Trophoblast cell (in vitro differentiated cells and primary cell): ENCODE data around the gene LUC7L2.
A peak's percentile ranks its signal among the peaks of the same experiment; 100 is the strongest.

Experiments
- DNase-seq, 2 donors: peaks; one replicate each; pipeline ENCODE4 v3.0.0-alpha.2; 2016
- H2AFZ ChIP-seq: 2 replicates; pipeline ENCODE4 v1.6.1; 2013; ENCODE audit warnings: low read length, moderate library complexity, mild to moderate bottlenecking; ENCODE audit not compliant: insufficient read depth, poor library complexity
- H2AK5ac ChIP-seq: 2 replicates; pipeline ENCODE4 v1.6.1; 2013; ENCODE audit warnings: mild to moderate bottlenecking, low read length
- H2BK120ac ChIP-seq: 2 replicates; pipeline ENCODE4 v1.6.1; 2013; ENCODE audit warnings: low read length, mild to moderate bottlenecking, moderate library complexity; ENCODE audit not compliant: insufficient read depth, poor library complexity
- H2BK12ac ChIP-seq: 2 replicates; pipeline ENCODE4 v1.6.1; 2013; ENCODE audit warnings: mild to moderate bottlenecking, low read length, moderate library complexity
- H2BK5ac ChIP-seq: 2 replicates; pipeline ENCODE4 v1.6.1; 2013; ENCODE audit warnings: low read length, low read depth, moderate library complexity, mild to moderate bottlenecking; ENCODE audit not compliant: poor library complexity
- H3K14ac ChIP-seq: 2 replicates; pipeline ENCODE4 v1.6.1; 2013; ENCODE audit warnings: mild to moderate bottlenecking, low read length
- H3K18ac ChIP-seq: 2 replicates; pipeline ENCODE4 v1.6.1; 2013; ENCODE audit warnings: mild to moderate bottlenecking, low read length
- H3K23ac ChIP-seq: 2 replicates; pipeline ENCODE4 v1.6.1; 2013; ENCODE audit warnings: low read length
- H3K27ac ChIP-seq: 2 replicates; pipeline ENCODE4 v1.5.1; 2013; ENCODE audit warnings: low read depth, mild to moderate bottlenecking, inconsistent platforms, low read length, moderate library complexity
- H3K27me3 ChIP-seq: 2 replicates; pipeline ENCODE4 v1.6.1; 2013; ENCODE audit warnings: inconsistent platforms, mild to moderate bottlenecking, low read length, moderate library complexity; ENCODE audit not compliant: insufficient read depth
- H3K36me3 ChIP-seq, 2 experiments: 1 replicate in 1 of 2; 2 replicates in 1 of 2; pipeline ENCODE4 v1.6.1; 2013; ENCODE audit warnings: low read length in 2 of 2, mild to moderate bottlenecking in 2 of 2, moderate library complexity in 1 of 2; ENCODE audit not compliant: insufficient read depth in 2 of 2, control insufficient read depth in 1 of 2
- H3K4ac ChIP-seq: 2 replicates; pipeline ENCODE4 v1.6.1; 2013; ENCODE audit warnings: low read depth, mild to moderate bottlenecking, low read length, moderate library complexity
- H3K4me1 ChIP-seq, 2 experiments: 1 replicate in 1 of 2; 2 replicates in 1 of 2; pipeline ENCODE4 v1.6.1; 2013; ENCODE audit warnings: low read length in 2 of 2, mild to moderate bottlenecking in 2 of 2, moderate library complexity in 1 of 2; ENCODE audit not compliant: insufficient read depth in 2 of 2, control insufficient read depth in 1 of 2
- H3K4me2 ChIP-seq: 2 replicates; pipeline ENCODE4 v1.6.1; 2013; ENCODE audit warnings: inconsistent platforms, mild to moderate bottlenecking, low read length, moderate library complexity
- H3K4me3 ChIP-seq: 2 replicates; pipeline ENCODE4 v1.5.1; 2013; ENCODE audit warnings: mild to moderate bottlenecking, low read depth, low read length, inconsistent platforms
- H3K79me1 ChIP-seq: one replicate; pipeline ENCODE4 v1.6.1; 2013; ENCODE audit warnings: low read length
- H3K79me2 ChIP-seq: 2 replicates; pipeline ENCODE4 v1.6.1; 2013; ENCODE audit warnings: low read length, mild to moderate bottlenecking; ENCODE audit not compliant: control insufficient read depth, insufficient read depth, poor library complexity
- H3K9ac ChIP-seq: 2 replicates; pipeline ENCODE4 v1.6.1; 2013; ENCODE audit warnings: mild to moderate bottlenecking, low read length
- H3K9me3 ChIP-seq: 2 replicates; pipeline ENCODE4 v1.6.1; 2013; ENCODE audit warnings: low read depth, mild to moderate bottlenecking, control low read depth, inconsistent platforms, low read length; ENCODE audit not compliant: insufficient read depth
- H4K12ac ChIP-seq: 2 replicates; pipeline ENCODE4 v1.6.1; 2013; ENCODE audit warnings: low read depth, mild to moderate bottlenecking, low read length, moderate library complexity
- H4K8ac ChIP-seq: 2 replicates; pipeline ENCODE4 v1.6.1; 2013; ENCODE audit warnings: low read depth, mild to moderate bottlenecking, low read length, moderate library complexity
- H4K91ac ChIP-seq: one replicate; pipeline ENCODE4 v1.6.1; 2013; ENCODE audit warnings: low read depth, mild to moderate bottlenecking, low read length, moderate library complexity
- WGBS: extraction: QIAGEN DNeasy Blood & Tissue Kit; methylation state at CpG from one replicate; pipeline ENCODE4 v1.1.7; 2013; ENCODE audit warnings: missing lambda C conversion rate; ENCODE audit not compliant: insufficient read length, insufficient coverage; ENCODE audit errors: extremely low coverage; 5-methylcytosine and 5-hydroxymethylcytosine counted together

The LUC7L2 gene

DNA sequence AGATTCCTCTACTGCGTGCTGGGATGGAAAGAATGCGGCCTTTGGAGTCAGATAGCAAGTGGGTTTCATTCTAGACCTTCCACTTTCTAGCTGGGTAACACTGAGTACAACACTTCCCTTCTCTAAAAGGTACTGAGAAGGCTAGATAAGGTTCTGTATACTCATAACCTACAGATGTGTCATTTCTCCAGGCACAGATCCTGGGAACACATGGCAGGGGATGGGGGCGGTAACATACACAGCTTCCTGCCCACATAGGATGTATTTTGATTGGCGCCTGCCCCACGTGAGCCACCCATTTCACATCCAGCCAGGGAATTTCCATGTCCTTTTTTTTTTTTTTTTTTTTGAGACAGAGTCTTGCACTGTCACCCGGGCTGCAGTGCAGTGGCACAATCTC lies 91.9 kb downstream of the LUC7L2 start:
- no peak overlapping the region for H3K18ac ChIP-seq
- no peak overlapping the region for H3K4me3 ChIP-seq
- no peak overlapping the region for H3K4me2 ChIP-seq
- no peak overlapping the region for H3K9ac ChIP-seq
- no peak overlapping the region for H3K23ac ChIP-seq
- no peak overlapping the region for H2AFZ ChIP-seq
- no peak overlapping the region for H4K8ac ChIP-seq
- no peak overlapping the region for H4K12ac ChIP-seq
- H3K27me3 ChIP-seq: no peaks in the 10 kb centered on the region
- no peak overlapping the region for H3K4ac ChIP-seq
- H3K9me3 ChIP-seq: no peaks in the 10 kb centered on the region
- no peak overlapping the region for H2AK5ac ChIP-seq
- no peaks in the 10 kb centered on the region for H3K79me2 ChIP-seq
- H4K91ac ChIP-seq: no peak overlapping the region
- peaks cover 0 to 4% of the 10 kb centered on the region in 2 experiments for H3K4me1 ChIP-seq
- no CpG with 5 or more reads among the region's 6 CpGs for WGBS
- H3K14ac ChIP-seq: no peak overlapping the region
- H2BK120ac ChIP-seq: no peak overlapping the region
- H2BK12ac ChIP-seq: no peak overlapping the region
- no peak overlapping the region for H2BK5ac ChIP-seq
- DNase-seq: peak; percentile 89 to 92
- no peaks in the 10 kb centered on the region for H3K36me3 ChIP-seq
- H3K27ac ChIP-seq: no peak overlapping the region
- peaks cover 4% of the 10 kb centered on the region for H3K79me1 ChIP-seq

- Histone ChIP-seq H3K4me1 (peaks cover 0 to 6% of the 10 kb centered on the region in 2 experiments), H2BK5ac (no peak overlapping the region), H4K91ac (peak overlapping the region; percentile 67), H2BK120ac (peak overlapping the region; percentile 1), H3K36me3 (no peaks in the 10 kb centered on the region), H3K4ac (peak overlapping the region; percentile 4), H4K8ac (no peak overlapping the region), H2BK12ac (no peak overlapping the region), H3K79me1 (peaks cover 4% of the 10 kb centered on the region), H3K27ac (no peak overlapping the region), H3K23ac (no peak overlapping the region), H3K4me2 (no peak overlapping the region), H3K9ac (no peak overlapping the region), H3K9me3 (no peaks in the 10 kb centered on the region), H3K14ac (no peak overlapping the region), H2AK5ac (no peak overlapping the region), H3K4me3 (no peak overlapping the region), H3K27me3 (no peaks in the 10 kb centered on the region), H3K18ac (no peak overlapping the region), H2AFZ (no peak overlapping the region), H3K79me2 (no peaks in the 10 kb centered on the region), H4K12ac (no peak overlapping the region)
- peak; percentile 73 to 86 for DNase-seq
- WGBS: no CpG with 5 or more reads among the region's 12 CpGs
Observed at GRCh38 chr7:139452958-139453672, 93.4 kb downstream of the LUC7L2 start.

- Histone ChIP-seq H3K9me3 (no peaks in the 10 kb centered on the region), H2BK5ac (no peak overlapping the region), H3K14ac (peak overlapping the region; percentile 28), H3K4me2 (no peak overlapping the region), H3K4me1 (peaks cover 0 to 6% of the 10 kb centered on the region in 2 experiments), H2BK120ac (peak overlapping the region; percentile 1), H3K18ac (no peak overlapping the region), H3K23ac (no peak overlapping the region), H3K27me3 (no peaks in the 10 kb centered on the region), H3K79me2 (no peaks in the 10 kb centered on the region), H2AK5ac (no peak overlapping the region), H3K36me3 (no peaks in the 10 kb centered on the region), H2AFZ (no peak overlapping the region), H4K91ac (peak overlapping the region; percentile 67), H3K4me3 (no peak overlapping the region), H4K8ac (peak overlapping the region; percentile 41), H3K79me1 (peaks cover 4% of the 10 kb centered on the region), H3K27ac (no peak overlapping the region), H2BK12ac (no peak overlapping the region), H3K4ac (peak overlapping the region; percentile 4), H4K12ac (no peak overlapping the region), H3K9ac (no peak overlapping the region)
- WGBS: no CpG with 5 or more reads among the region's 20 CpGs
- peak; percentile 90 to 92 for DNase-seq
Observed at GRCh38 chr7:139453673-139454321, 94.1 kb downstream of the LUC7L2 start.

GRCh38 chr7:139455789-139456188 lies 96.1 kb downstream of the LUC7L2 start:
- H4K12ac ChIP-seq: no peak overlapping the region
- peaks cover 0 to 6% of the 10 kb centered on the region in 2 experiments for H3K4me1 ChIP-seq
- H3K23ac ChIP-seq: no peak overlapping the region
- peak in 1 of 2 donors; percentile 42 for DNase-seq
- H3K14ac ChIP-seq: no peak overlapping the region
- H3K9ac ChIP-seq: no peak overlapping the region
- no peak overlapping the region for H2BK5ac ChIP-seq
- no peak overlapping the region for H2BK120ac ChIP-seq
- H3K79me2 ChIP-seq: no peaks in the 10 kb centered on the region
- no peaks in the 10 kb centered on the region for H3K9me3 ChIP-seq
- H3K27ac ChIP-seq: no peak overlapping the region
- H3K4me3 ChIP-seq: no peak overlapping the region
- H3K27me3 ChIP-seq: no peaks in the 10 kb centered on the region
- no peak overlapping the region for H2AFZ ChIP-seq
- H3K79me1 ChIP-seq: peaks cover 4% of the 10 kb centered on the region
- no peaks in the 10 kb centered on the region for H3K36me3 ChIP-seq
- H3K4me2 ChIP-seq: no peak overlapping the region
- no peak overlapping the region for H4K91ac ChIP-seq
- H2BK12ac ChIP-seq: no peak overlapping the region
- no peak overlapping the region for H3K18ac ChIP-seq
- H3K4ac ChIP-seq: no peak overlapping the region
- H4K8ac ChIP-seq: no peak overlapping the region
- WGBS: no CpG with 5 or more reads among the region's 4 CpGs
- no peak overlapping the region for H2AK5ac ChIP-seq
